HepG2 (cell line): Measurements from ENCODE around the gene TRAF3. TPM values are rescaled to one million over a fixed set of nuclear protein-coding genes. Genes with fewer than 3 reads are reported as not detected.
A peak's percentile ranks its signal among the peaks of the same experiment; 100 is the strongest.

Experiments
- ATAC-seq: fragments of 200-7000 bp; cut with Tn5 transposase; 3 replicates; pipeline ENCODE4 v1.9.1; 2020; ENCODE audit warnings: mild to moderate bottlenecking, moderate library complexity
- BruUV-seq: library from RNA; stranded (reverse); fragments of 400-500 nt; replicated peaks from 2 replicates; lab custom pipeline; 2021; lab: Mats Ljungman, UMichigan
- CTCF ChIA-PET: fragments of 300-600 bp; formaldehyde crosslinking; extraction: SDS; loops from one replicate; lab custom pipeline; 2021; ENCODE audit warnings: low total read pairs, inconsistent platforms, low intra/inter-chr PET ratio; lab: Yijun Ruan, JAX
- POLR2A ChIA-PET: fragments of 350-600 bp; sonication (Branson Sonifier 250); formaldehyde crosslinking; loops from one replicate; lab custom pipeline; 2020; ENCODE audit warnings: antibody characterized with exemption, inconsistent platforms; lab: Yijun Ruan, JAX
- DNase-seq: peaks from one replicate; pipeline ENCODE4 v3.0.0-alpha.2; 2015; ENCODE audit warnings: low spot score
- FAIRE-seq: peaks from 3 replicates; lab custom pipeline; 2011; peaks lifted over from hg19 to GRCh38; lab: Jason Lieb, UNC
- H2AFZ ChIP-seq: one replicate; pipeline ENCODE4 v1.6.1; 2011; ENCODE audit warnings: low read length, inconsistent platforms
- H3K27ac ChIP-seq: fragments of 300-600 bp; 3 replicates; pipeline ENCODE4 v1.8.0; 2011; ENCODE audit warnings: mixed run types, mild to moderate bottlenecking, mixed read lengths, low read length, inconsistent platforms; ENCODE audit not compliant: insufficient read depth; ENCODE audit errors: extremely low read length
- H3K27me3 ChIP-seq, 2 experiments: fragments of 200-600 bp in 1 of 2; 2 replicates in 1 of 2; 3 replicates in 1 of 2; pipeline versions ENCODE4 v1.6.0 to v1.8.0; 2011; ENCODE audit warnings: low read length in 2 of 2, mild to moderate bottlenecking in 2 of 2, moderate library complexity in 2 of 2, inconsistent platforms in 1 of 2; ENCODE audit not compliant: insufficient read depth in 2 of 2, control insufficient read depth in 1 of 2
- H3K36me3 ChIP-seq, 2 experiments: fragments of 200-600 bp in 1 of 2; replicated peaks in 1 of 2; 2 replicates in 1 of 2; 3 replicates in 1 of 2; pipeline versions ENCODE4 v1.5.1 to v1.8.0; 2011; ENCODE audit warnings: low read length in 2 of 2, inconsistent platforms in 1 of 2; ENCODE audit not compliant: insufficient read depth in 2 of 2, control insufficient read depth in 1 of 2
- H3K4me1 ChIP-seq: 2 replicates; pipeline ENCODE4 v1.5.1; 2012; ENCODE audit warnings: low read length, inconsistent platforms; ENCODE audit not compliant: insufficient read depth
- H3K4me2 ChIP-seq: 2 replicates; pipeline ENCODE4 v1.6.0; 2011; ENCODE audit warnings: low read depth, low read length, inconsistent platforms
- H3K4me3 ChIP-seq, 3 experiments: fragments of 200-600 bp in 1 of 3; sonication (generic), shearing (Covaris generic) in 1 of 3; replicated peaks in 1 of 3; 2 replicates each; pipeline ENCODE4 v1.5.1; 2011 to 2016; ENCODE audit warnings: low read length in 3 of 3, inconsistent platforms in 2 of 3, low read depth in 2 of 3, mild to moderate bottlenecking in 2 of 3, control low read depth in 1 of 3, mixed read lengths in 1 of 3; ENCODE audit not compliant: insufficient read depth in 1 of 3
- H3K79me2 ChIP-seq: one replicate; pipeline ENCODE4 v1.6.1; 2011; ENCODE audit warnings: low read length, inconsistent platforms; ENCODE audit not compliant: insufficient read depth
- H3K9ac ChIP-seq: 2 replicates; pipeline ENCODE4 v1.6.0; 2011; ENCODE audit warnings: mild to moderate bottlenecking, low read depth, low read length, inconsistent platforms; ENCODE audit not compliant: insufficient read depth
- H3K9me3 ChIP-seq: 2 replicates; pipeline ENCODE4 v1.5.1; 2012; ENCODE audit warnings: mild to moderate bottlenecking, low read length
- H4K20me1 ChIP-seq: 2 replicates; pipeline ENCODE4 v1.6.0; 2011; ENCODE audit warnings: inconsistent platforms, mild to moderate bottlenecking, low read length, moderate library complexity; ENCODE audit not compliant: insufficient read depth
- AGO2 ChIP-seq: fragments of 200-400 bp; formaldehyde crosslinking; optimal IDR thresholded peaks from 2 replicates; pipeline ENCODE3; 2017; ENCODE audit warnings: mild to moderate bottlenecking, low read depth, low read length, moderate library complexity
- IKZF4 ChIP-seq: sonication (generic); formaldehyde crosslinking; IDR thresholded peaks from 2 replicates; pipeline ENCODE4 v1.5.1; 2020; ENCODE audit warnings: borderline replicate concordance, mild to moderate bottlenecking, low read depth, missing genetic modification reagents; ENCODE audit errors: not compliant biosample characterization
- WGBS: methylation state at CpG from one replicate; pipeline ENCODE4 v1.1.6; 2017; ENCODE audit warnings: low lambda C conversion rate; 5-methylcytosine and 5-hydroxymethylcytosine counted together
- in situ Hi-C: cut with HindIII; loops from 2 replicates; pipeline ENCODE4 v1.10.0; 2017; ENCODE audit warnings: low pct_unique_long_range_greater_than_20kb; ENCODE audit not compliant: extremely low pct_ligation_motif_present
- intact Hi-C: fragments of 100-400 bp; cut with micrococcal nuclease; formaldehyde crosslinking; loops from one replicate; pipeline ENCODE4 v1.10.0; 2022; ENCODE audit not compliant: unreplicated experiment
- polyA plus RNA-seq, 8 experiments: library from polyadenylated mRNA; depleted of rRNA in 3 of 8; stranded (reverse) in 7 of 8; unstranded in 1 of 8; fragments of >200 nt; fragmentation: Illumina TruSeq in 4 of 8; extraction: Trizol in 4 of 8; gene quantifications; 2 replicates each; pipeline versions ENCODE4 v1.2.1 to v1.2.3, GENCODE V29; 2011 to 2016; ENCODE audit warnings: low read depth in 4 of 8, missing spikeins in 1 of 8, mixed read lengths in 1 of 8; ENCODE audit not compliant: insufficient read depth in 1 of 8
- total RNA-seq, 5 experiments: library from RNA; depleted of rRNA; stranded (reverse); fragments of >200 nt; fragmentation: Illumina TruSeq; extraction: Trizol; gene quantifications; 2 replicates each; pipeline ENCODE4 v1.2.3, GENCODE V29; 2016; ENCODE audit warnings: low read depth in 1 of 5
- TF ChIP-seq, protein P1 (sequence below): IDR thresholded peaks from 2 replicates; pipeline ENCODE4 v1.6.1; 2016; ENCODE audit warnings: mild to moderate bottlenecking
- TF ChIP-seq, protein P2 (sequence below): sonication (generic); formaldehyde crosslinking; IDR thresholded peaks from 2 replicates; pipeline ENCODE4 v1.4.0; 2020; ENCODE audit warnings: missing genetic modification reagents, borderline replicate concordance

The TRAF3 gene
- total and polyA plus RNA-seq, 2 of the 13 experiments (the other 11 are each of a cell fraction or from before 2014, with no cell fraction given), result 6.9 to 12.2 TPM

GRCh38 chr14:102754370-102755262 is 22.6 kb upstream of the TRAF3 start:
- Histone ChIP-seq H3K27ac (no peak overlapping the region), H3K4me2 (no peak overlapping the region), H4K20me1 (no peaks in the 10 kb centered on the region), H3K4me3 (no peak overlapping the region), H3K9me3 (no peaks in the 10 kb centered on the region), H3K27me3 (no peaks in the 10 kb centered on the region; a peak in 1 of 5 replicates), H2AFZ (no peak overlapping the region), H3K36me3 (no peaks in the 10 kb centered on the region), H3K79me2 (no peaks in the 10 kb centered on the region), H3K4me1 (peaks cover 22% of the 10 kb centered on the region), H3K9ac (no peak overlapping the region)
- no TSS peak for BruUV-seq
- 67% methylated on average over 13 of the region's 17 CpGs for WGBS
- ATAC-seq (no peak), DNase-seq (no peak), FAIRE-seq (no peak)
- intact Hi-C loops, result no loop called here
- CTCF ChIA-PET, result no interaction called here
- in situ Hi-C loops, result no loop called here
- POLR2A ChIA-PET, result no interaction called here
- TF ChIP-seq, protein P1, sequence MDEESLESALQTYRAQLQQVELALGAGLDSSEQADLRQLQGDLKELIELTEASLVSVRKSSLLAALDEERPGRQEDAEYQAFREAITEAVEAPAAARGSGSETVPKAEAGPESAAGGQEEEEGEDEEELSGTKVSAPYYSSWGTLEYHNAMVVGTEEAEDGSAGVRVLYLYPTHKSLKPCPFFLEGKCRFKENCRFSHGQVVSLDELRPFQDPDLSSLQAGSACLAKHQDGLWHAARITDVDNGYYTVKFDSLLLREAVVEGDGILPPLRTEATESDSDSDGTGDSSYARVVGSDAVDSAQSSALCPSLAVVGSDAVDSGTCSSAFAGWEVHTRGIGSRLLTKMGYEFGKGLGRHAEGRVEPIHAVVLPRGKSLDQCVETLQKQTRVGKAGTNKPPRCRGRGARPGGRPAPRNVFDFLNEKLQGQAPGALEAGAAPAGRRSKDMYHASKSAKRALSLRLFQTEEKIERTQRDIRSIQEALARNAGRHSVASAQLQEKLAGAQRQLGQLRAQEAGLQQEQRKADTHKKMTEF (CRISPR knock-in tag), result no peak
- TF ChIP-seq, protein P2, sequence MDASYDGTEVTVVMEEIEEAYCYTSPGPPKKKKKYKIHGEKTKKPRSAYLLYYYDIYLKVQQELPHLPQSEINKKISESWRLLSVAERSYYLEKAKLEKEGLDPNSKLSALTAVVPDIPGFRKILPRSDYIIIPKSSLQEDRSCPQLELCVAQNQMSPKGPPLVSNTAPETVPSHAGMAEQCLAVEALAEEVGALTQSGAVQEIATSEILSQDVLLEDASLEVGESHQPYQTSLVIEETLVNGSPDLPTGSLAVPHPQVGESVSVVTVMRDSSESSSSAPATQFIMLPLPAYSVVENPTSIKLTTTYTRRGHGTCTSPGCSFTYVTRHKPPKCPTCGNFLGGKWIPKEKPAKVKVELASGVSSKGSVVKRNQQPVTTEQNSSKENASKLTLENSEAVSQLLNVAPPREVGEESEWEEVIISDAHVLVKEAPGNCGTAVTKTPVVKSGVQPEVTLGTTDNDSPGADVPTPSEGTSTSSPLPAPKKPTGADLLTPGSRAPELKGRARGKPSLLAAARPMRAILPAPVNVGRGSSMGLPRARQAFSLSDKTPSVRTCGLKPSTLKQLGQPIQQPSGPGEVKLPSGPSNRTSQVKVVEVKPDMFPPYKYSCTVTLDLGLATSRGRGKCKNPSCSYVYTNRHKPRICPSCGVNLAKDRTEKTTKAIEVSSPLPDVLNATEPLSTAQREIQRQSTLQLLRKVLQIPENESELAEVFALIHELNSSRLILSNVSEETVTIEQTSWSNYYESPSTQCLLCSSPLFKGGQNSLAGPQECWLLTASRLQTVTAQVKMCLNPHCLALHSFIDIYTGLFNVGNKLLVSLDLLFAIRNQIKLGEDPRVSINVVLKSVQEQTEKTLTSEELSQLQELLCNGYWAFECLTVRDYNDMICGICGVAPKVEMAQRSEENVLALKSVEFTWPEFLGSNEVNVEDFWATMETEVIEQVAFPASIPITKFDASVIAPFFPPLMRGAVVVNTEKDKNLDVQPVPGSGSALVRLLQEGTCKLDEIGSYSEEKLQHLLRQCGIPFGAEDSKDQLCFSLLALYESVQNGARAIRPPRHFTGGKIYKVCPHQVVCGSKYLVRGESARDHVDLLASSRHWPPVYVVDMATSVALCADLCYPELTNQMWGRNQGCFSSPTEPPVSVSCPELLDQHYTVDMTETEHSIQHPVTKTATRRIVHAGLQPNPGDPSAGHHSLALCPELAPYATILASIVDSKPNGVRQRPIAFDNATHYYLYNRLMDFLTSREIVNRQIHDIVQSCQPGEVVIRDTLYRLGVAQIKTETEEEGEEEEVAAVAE (CRISPR knock-in tag), result no peak
- TF ChIP-seq IKZF4 (no peak), AGO2 (peak; percentile 66)
